Body of pancreas (tissue), 4 donors: ENCODE measurements around the gene POP4.

ENCODE experiments used
- CTCF ChIP-seq, 7 experiments: fragments of 450-650 bp in 4 of 7; fragments of 200-600 bp in 3 of 7; sonication (generic) in 3 of 7; IDR thresholded peaks; one replicate each; pipeline ENCODE4 v1.5.1; 2016 to 2019; ENCODE audit warnings: antibody characterized with exemption in 7 of 7
- POLR2A ChIP-seq, 3 donors: fragments of 450-650 bp; IDR thresholded peaks; one replicate each; pipeline ENCODE4 v1.6.1; 2016; ENCODE audit warnings: antibody characterized with exemption in 3 of 3, mild to moderate bottlenecking in 2 of 3

- no peak for TF ChIP-seq CTCF (IDR thresholded peaks at IDR 0.05)
- TF ChIP-seq POLR2A (IDR thresholded peaks at IDR 0.05) = no peak
Measured at GRCh38 chr19:29645491-29645867, 39.4 kb downstream of the POP4 start.
